Measurements from ENCODE around the gene ZNF556.

Gene ZNF556

DNA sequence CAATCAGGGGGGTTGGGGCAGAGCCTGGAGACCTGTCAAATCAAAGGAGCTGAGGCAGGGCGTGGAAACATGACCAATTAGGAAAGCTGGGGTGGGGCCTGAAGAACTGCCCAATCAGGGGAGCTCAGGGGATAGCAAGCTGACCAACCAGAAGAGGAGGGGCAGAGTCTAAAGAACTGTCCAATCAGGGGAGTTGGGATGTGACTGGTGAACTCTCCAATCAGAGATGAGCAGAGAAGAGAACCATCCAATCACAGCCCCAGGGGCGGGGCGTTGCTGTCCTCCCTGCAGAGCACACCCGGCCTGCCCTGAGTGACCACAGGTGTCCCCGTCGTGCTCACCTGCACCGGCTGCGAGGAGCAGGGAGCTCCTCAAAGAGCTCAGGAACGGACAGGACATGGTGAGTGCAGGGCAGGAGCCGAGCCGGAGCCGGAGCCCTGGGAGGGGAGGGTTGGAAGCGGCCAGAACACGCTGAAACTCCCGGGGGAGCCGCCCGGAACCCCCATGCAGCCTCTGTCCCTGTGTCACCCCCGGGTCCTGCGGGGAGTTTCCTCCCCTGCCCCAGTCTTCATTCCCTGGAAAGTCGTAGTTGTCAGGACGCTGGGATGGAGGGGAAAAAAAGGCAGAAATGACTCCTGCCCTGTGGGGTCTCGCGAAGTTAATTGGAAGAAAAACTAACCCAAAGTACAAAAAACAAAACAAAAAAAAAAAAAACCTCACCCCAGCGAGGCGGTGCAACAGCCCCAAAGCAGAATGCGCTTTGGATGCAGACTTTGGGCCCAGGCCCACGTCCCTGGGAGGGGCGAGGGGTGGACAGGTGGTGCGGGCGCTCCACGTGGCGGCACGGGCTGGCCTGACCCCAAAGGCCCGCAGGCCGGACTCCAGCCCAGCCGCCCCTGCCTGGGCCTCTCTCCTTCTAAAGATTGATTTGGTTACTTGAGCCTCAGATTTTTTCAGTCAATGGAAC is at the start of gene ZNF556:
Gene ZNF556 (plus strand): TSS at position 311 of the 967 bp plus-strand sequence. CDS start 87 bp downstream, at position 398.
- DNase-seq (ENCODE audit: low read depth in 3 of 3) = no peak

DNA sequence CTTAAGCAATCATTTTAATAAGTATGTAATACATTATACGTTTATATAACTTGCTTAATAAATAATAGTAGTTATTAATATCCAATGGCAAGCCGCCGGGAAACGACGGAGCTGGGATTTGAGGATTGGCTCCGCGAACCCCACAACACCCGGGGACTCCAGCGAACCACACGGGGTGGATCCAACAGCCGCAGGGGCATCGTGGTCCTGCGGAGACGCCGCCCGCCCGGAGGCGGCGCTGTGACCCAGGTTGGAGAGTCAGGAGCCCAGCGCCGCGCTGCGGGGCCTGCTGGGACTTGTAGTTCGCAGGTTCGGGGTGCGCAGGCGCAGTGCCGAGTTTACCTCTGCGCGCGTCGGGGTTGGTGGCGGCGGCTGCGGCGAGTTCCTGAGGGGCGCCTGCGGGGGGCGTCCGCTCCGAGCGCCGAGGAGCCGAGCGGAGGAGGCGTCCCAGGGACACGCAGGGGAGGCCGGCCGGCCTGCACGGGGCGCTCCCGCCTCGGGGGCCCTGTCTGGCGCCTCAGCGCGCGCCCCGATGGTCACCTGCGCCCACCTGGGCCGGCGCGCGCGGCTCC is 47.5 kb upstream of the ZNF556 start, which contains the start of gene ZNF554:
Gene ZNF554 (plus strand): TSS at position 329 of the 572 bp plus-strand sequence. CDS start 204 bp downstream, at position 533.
- DNase-seq (ENCODE audit: low read depth in 3 of 3) = peak; percentile 93 to 97 (median 97)

GRCh38 chr19:2820112-2820702 is 46.9 kb upstream of the ZNF556 start:
- DNase-seq (ENCODE audit: low read depth in 3 of 3) = no peak

- DNase-seq (ENCODE audit: low read depth in 3 of 3) = no peak
Observed at GRCh38 chr19:2822846-2823245, 44.3 kb upstream of the ZNF556 start.

DNA sequence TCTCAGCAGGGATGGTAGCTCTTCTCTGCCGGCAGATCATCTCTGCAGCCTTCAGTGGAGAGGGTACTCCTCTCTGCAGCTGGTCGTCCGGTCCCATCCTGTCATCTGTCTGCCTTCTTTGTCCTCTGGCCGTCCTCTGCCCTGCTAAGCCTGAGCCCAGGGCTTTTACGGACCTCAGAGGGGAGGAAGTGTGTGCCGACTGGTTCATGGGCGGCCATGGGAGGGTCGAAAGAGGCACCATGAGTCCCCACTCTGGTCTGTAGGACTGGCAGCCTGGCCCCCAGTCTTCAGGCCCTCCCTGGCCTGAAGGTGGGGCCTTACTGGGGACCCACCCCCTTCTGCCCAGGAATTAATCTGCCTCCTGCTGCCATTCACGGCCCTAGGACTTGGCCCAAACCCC is 43.5 kb upstream of the ZNF556 start:
- no peak for DNase-seq (ENCODE audit: low read depth in 3 of 3)

DNA sequence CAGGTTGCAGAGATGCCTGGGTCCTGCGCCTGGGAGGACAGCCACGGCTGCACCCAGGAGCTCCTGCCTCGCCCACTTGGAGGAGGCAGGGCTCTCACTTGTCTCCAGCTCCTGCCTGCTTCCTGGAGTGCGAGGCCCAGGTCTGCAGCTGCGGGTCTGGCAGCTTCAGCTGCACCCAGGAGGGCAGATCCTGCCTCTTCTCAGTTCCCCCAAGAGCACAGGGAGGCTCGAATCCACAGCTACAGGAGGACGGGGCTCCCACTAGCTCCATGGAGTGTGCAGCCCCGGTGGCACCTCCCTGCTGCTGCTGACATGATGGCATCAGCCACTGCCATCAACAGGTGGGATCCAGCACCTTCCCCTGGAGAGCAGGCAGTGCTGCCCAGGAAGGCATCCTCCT is 43.0 kb upstream of the ZNF556 start:
- no peak for DNase-seq (ENCODE audit: low read depth in 3 of 3)

- no peak for DNase-seq (ENCODE audit: low read depth in 3 of 3)
Observed at GRCh38 chr19:2827022-2827421, 40.1 kb upstream of the ZNF556 start.

DNA sequence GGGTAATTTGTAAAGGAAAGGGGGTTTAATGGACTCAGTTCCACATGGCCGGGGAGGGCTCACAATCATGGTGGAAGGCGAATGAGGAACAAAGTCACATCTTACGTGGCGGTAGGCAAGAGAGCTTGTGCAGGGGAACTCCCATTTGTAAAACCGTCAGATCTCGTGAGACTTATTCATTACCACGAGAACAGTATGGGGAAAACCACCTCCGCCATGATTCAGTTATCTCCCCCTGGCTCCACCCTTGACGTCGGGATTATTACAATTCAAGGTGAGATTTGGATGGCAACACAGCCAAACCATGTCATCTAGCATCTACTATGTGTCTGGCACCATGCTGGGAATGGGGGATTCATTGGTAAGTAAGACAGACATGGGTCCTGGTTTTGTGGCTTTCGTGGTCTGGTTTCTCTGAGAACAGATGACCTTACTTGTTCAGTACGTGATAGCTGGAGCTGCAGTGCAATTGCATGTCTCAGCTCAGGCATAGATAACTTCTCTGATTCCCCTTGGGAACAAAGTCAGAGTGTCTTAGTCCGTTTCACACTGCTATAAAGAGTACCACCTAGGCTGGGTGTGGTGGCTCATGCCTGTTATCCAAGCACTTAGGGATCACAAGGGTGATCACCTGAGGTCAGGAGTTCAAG is 39.2 kb upstream of the ZNF556 start:
- DNase-seq (ENCODE audit: low read depth in 3 of 3) = no peak

DNA sequence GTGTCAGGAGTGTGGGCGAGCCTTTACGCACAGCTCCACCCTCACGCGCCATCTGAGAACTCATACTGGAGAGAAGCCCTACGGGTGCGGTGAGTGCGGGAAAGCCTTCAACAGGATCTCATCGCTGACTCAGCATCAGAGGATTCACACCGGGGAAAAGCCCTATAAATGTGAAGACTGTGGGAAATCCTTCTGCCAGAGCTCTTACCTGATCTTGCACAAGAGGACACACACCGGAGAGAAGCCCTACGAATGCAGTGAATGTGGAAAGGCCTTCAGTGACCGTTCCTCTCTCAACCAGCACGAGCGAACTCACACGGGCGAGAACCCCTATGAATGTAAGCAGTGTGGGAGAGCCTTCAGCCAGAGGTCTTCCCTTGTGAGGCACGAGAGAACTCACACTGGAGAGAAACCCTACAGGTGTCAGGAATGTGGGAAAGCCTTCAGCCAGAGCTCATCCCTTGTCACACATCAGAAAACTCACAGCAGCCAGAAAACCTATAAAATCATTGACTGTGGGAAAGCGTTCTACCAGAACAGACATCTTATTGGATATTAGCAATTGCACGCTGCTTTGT is 32.8 kb upstream of the ZNF556 start:
- no peak for DNase-seq (ENCODE audit: low read depth in 3 of 3)

- no peak for DNase-seq (ENCODE audit: low read depth in 3 of 3)
Observed at GRCh38 chr19:2837430-2837829, 29.7 kb upstream of the ZNF556 start.

- DNase-seq (ENCODE audit: low read depth in 3 of 3) = peak; percentile 95 to 98 (median 97)
Observed at GRCh38 chr19:2840794-2841791, 26.0 kb upstream of the ZNF556 start, which contains the start of gene ZNF555. ZNF555 (plus strand) TSS chr19:2841475; CDS start chr19:2841573, 98 bp downstream.

- DNase-seq (ENCODE audit: low read depth in 3 of 3) = no peak
Observed at GRCh38 chr19:2841855-2842574, 25.1 kb upstream of the ZNF556 start.

DNA sequence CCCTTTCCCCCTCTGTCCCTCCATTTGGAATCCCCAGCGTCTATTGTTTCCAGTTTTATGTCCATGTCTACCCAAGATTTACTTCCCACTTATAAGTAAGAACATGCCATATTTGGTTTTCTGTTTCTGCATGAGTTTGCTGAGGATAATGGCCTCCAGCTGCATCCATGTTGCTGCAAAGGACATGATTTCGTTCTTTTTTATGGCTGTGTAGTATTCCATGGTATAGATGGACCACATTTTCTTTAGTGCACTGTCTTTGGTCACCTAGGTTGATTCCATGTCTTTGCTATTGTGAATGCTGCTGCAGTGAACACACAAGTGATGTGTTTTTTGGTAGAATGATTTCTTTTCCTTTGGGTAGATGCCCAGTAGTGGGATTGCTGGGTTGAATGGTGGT is 22.0 kb upstream of the ZNF556 start:
- no peak for DNase-seq (ENCODE audit: low read depth in 3 of 3)

GRCh38 chr19:2846180-2846894 is 20.8 kb upstream of the ZNF556 start:
- DNase-seq (ENCODE audit: low read depth in 3 of 3) = no peak

DNA sequence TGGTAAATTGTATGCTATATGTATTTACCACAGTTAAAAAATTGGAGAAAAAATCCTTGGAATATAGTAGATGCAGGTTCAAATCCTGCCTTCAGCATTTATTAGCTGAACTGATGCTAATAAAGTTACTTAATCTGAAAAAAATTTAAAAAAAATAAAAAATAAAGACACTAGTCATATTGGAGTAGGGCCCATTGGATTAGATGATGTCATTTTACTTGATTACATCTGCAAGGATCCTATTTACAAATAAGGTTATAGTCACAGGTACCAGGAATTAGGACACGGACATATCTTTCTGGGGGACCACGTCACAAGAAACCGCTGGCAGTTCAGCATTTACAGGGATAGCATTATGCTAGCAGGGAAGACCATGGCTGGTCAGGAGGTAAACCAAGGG is 19.6 kb upstream of the ZNF556 start:
- DNase-seq (ENCODE audit: low read depth in 3 of 3) = no peak

- no peak for DNase-seq (ENCODE audit: low read depth in 3 of 3)
Observed at GRCh38 chr19:2848616-2849015, 18.5 kb upstream of the ZNF556 start.

DNA sequence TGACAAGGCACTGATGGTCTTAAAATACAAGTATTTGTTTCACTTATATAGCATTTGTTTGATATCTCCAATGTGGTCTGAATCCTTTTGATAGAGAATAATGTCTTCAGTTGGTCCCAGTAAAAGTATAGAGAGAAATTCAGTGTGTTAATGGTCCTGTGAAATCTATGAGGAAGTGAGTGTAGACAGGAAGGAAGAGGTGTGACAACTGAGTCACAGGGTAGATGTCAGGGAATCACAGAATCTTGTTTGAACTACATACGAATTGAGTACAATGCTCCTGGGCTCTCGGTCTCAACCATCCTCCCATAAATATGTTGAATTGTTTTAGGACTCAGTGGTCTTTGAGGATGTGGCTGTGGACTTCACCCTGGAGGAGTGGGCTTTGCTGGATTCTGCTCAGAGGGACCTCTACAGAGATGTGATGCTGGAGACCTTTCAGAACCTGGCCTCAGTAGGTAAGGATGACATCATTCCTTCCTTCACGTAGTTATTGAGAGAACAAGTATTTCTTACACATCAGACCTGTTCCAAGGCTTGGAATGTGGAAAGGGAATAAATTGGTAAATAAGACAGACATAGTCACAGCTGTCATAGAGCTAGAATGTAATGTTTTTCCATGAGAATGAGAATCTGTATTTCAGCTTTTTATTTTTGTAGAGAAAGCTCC is 16.7 kb upstream of the ZNF556 start:
- no peak for DNase-seq (ENCODE audit: low read depth in 3 of 3)

GRCh38 chr19:2852598-2852997 is 14.5 kb upstream of the ZNF556 start:
- no peak for DNase-seq (ENCODE audit: low read depth in 3 of 3)
